Endodermal cell (in vitro differentiated cells): ENCODE results near the gene PFDN1. TPM values are rescaled to one million over a fixed set of nuclear protein-coding genes. Genes with fewer than 3 reads are reported as not detected.
A peak's percentile ranks its signal among the peaks of the same experiment; 100 is the strongest.

Source experiments
- DNase-seq: peaks from one replicate; pipeline ENCODE4 v3.0.0-alpha.2; 2017
- H3K27ac ChIP-seq: 2 replicates; pipeline ENCODE4 v1.5.1; 2013; ENCODE audit warnings: mild to moderate bottlenecking, low read depth, low read length, moderate library complexity
- H3K27me3 ChIP-seq: 2 replicates; pipeline ENCODE4 v1.6.1; 2013; ENCODE audit warnings: mild to moderate bottlenecking, low read length, moderate library complexity; ENCODE audit not compliant: insufficient read depth, control insufficient read depth, poor library complexity, severe bottlenecking
- H3K36me3 ChIP-seq: 2 replicates; pipeline ENCODE4 v1.7.0; 2013; ENCODE audit warnings: mild to moderate bottlenecking, low read length, moderate library complexity; ENCODE audit not compliant: control insufficient read depth, insufficient read depth
- H3K4me1 ChIP-seq: one replicate; pipeline ENCODE4 v1.7.0; 2013; ENCODE audit warnings: low read length; ENCODE audit not compliant: control insufficient read depth, insufficient read depth
- H3K4me3 ChIP-seq: 2 replicates; pipeline ENCODE4 v1.5.1; 2013; ENCODE audit warnings: mild to moderate bottlenecking, low read length, moderate library complexity
- H3K9ac ChIP-seq: 2 replicates; pipeline ENCODE4 v1.6.1; 2013; ENCODE audit warnings: mild to moderate bottlenecking, low read length, moderate library complexity; ENCODE audit not compliant: poor library complexity, severe bottlenecking; ENCODE audit errors: extremely low read depth
- H3K9me3 ChIP-seq: 2 replicates; pipeline ENCODE4 v1.6.1; 2013; ENCODE audit warnings: mild to moderate bottlenecking, low read length, moderate library complexity; ENCODE audit not compliant: control insufficient read depth
- H3K27ac Mint-ChIP-seq: 2 replicates; pipeline ENCODE4 v1.8.0; 2020; ENCODE audit warnings: mixed read lengths
- H3K27me3 Mint-ChIP-seq: 2 replicates; pipeline ENCODE4 v1.8.0; 2021; ENCODE audit warnings: mild to moderate bottlenecking, mixed read lengths; ENCODE audit not compliant: insufficient read depth
- H3K36me3 Mint-ChIP-seq: 2 replicates; pipeline ENCODE4 v1.8.0; 2020; ENCODE audit warnings: low read depth, mixed read lengths
- H3K4me1 Mint-ChIP-seq: 2 replicates; pipeline ENCODE4 v1.8.0; 2020; ENCODE audit warnings: mixed read lengths
- H3K4me3 Mint-ChIP-seq: 2 replicates; pipeline ENCODE4 v1.8.0; 2020; ENCODE audit warnings: mild to moderate bottlenecking, moderate library complexity, mixed read lengths
- H3K9me3 Mint-ChIP-seq: 2 replicates; pipeline ENCODE4 v1.8.0; 2020; ENCODE audit warnings: mild to moderate bottlenecking, mixed read lengths
- CTCF ChIP-seq: fragments of 200-600 bp; sonication (generic); conservative IDR thresholded peaks from 2 replicates; pipeline ENCODE4 v1.5.0; 2021; ENCODE audit warnings: antibody characterized with exemption, mild to moderate bottlenecking
- WGBS, 2 experiments: methylation state at CpG; one replicate each; pipeline versions ENCODE4 v1.1.5 to v1.1.7; 2013; ENCODE audit warnings: missing lambda C conversion rate in 2 of 2, mixed read lengths in 1 of 2; ENCODE audit not compliant: insufficient coverage in 1 of 2, insufficient read length in 1 of 2; 5-methylcytosine and 5-hydroxymethylcytosine counted together
- total RNA-seq, 2 donors: library from RNA; stranded (reverse); fragmentation: NEBNext Ultra II Directional in 1 of 2; extraction: Animal tissue kit (Norgen Biotek cat#: 25700) in 1 of 2; gene quantifications; 2 replicates in 1 of 2; 3 replicates in 1 of 2; pipeline ENCODE4 v1.2.1, GENCODE V29; 2021

PFDN1 gene
- total RNA-seq, 2 donors from 2014 or later: 62.9 to 64.4 TPM

DNA sequence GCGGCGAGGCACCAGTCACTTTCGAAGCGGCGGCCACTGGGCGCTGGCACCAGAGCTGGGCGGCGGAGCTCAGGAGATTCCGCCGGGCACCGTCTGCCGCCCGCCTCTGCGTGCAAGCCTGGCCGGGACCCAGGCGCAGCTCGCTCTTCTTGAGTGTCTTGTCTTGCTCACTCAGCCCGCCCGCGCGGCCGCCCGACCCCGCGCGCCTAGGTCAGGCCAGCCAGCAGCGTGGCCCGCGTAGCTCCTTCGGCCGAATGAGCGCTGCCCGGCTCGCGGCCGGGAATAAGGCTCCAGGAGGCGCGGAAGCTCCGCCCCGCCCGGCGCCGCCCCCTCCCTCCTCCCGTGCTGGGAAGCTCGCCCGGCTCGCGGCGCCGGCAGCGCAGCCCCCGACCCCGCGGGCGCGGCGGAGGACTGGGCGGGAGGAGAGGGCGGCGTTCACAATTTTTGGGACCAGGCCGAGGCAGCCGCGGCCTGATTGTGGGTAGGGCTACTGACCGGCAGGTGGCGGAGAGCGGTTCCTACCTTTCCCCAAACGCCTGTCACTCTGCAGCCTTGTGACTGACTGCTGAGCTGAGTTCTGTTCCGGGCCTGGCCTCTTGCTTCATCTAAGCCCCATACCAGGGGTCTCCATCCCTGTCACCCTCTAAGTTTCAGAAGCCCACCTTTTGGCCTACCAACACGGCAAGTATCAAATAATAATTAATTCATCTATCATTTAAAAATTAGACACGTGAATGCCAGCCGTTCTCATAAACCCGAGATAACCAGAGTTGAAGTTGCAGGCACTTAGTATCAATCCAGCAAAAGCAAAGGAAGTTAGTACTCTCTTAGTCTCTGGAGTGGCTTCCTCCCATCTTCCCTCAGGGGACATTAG, 43.7 kb upstream of the PFDN1 start, which contains the start of gene HBEGF:
Gene HBEGF (minus strand): TSS at position 256 of the 874 bp plus-strand sequence. CDS start 275 bp downstream, outside the sequence.
- Histone ChIP-seq H3K4me1 (no peaks in the 10 kb centered on the region), H3K9me3 (no peaks in the 10 kb centered on the region), H3K9ac (peak within 1 kb of the TSS; percentile 46), H3K36me3 (peaks cover 3% of the 10 kb centered on the region), H3K27ac (no peak within 1 kb of the TSS), H3K27me3 (peaks cover 20% of the 10 kb centered on the region), H3K4me3 (peak within 1 kb of the TSS; percentile 77)
- peak within 1 kb of the TSS; percentile 77 for H3K27ac Mint-ChIP-seq
- 3 to 8% methylated on average over 23 to 72 of the region's 72 CpGs for WGBS, 2 experiments
- peak; percentile 97 for DNase-seq
- peak; percentile 81 for TF ChIP-seq CTCF
- H3K4me1 Mint-ChIP-seq: peaks cover 11% of the 10 kb centered on the region
- H3K4me3 Mint-ChIP-seq: peak within 1 kb of the TSS; percentile 69
- no peaks in the 10 kb centered on the region for H3K9me3 Mint-ChIP-seq
- H3K27me3 Mint-ChIP-seq: peaks cover 18% of the 10 kb centered on the region
- H3K36me3 Mint-ChIP-seq: no peaks in the 10 kb centered on the region

GRCh38 chr5:140345919-140346347, 43.0 kb upstream of the PFDN1 start:
- WGBS, 2 experiments: 0 to 6% methylated on average over 5 to 35 of the region's 35 CpGs
- H3K4me1 Mint-ChIP-seq: peaks cover 11% of the 10 kb centered on the region
- H3K27ac ChIP-seq: no peak overlapping the region

More at GRCh38 chr5:140345919-140346347, 43.0 kb upstream of the PFDN1 start:
- DNase-seq: peak; percentile 90
- peaks cover 20% of the 10 kb centered on the region for H3K27me3 ChIP-seq
- Mint-ChIP-seq H3K27me3 (peaks cover 17% of the 10 kb centered on the region), H3K27ac (peak overlapping the region; percentile 77), H3K4me3 (peak overlapping the region; percentile 69), H3K9me3 (no peaks in the 10 kb centered on the region), H3K36me3 (no peaks in the 10 kb centered on the region)
- no peaks in the 10 kb centered on the region for H3K9me3 ChIP-seq
- H3K36me3 ChIP-seq: peaks cover 3% of the 10 kb centered on the region
- no peaks in the 10 kb centered on the region for H3K4me1 ChIP-seq
- H3K4me3 ChIP-seq: peak overlapping the region; percentile 77
- TF ChIP-seq CTCF: peak; percentile 56
- H3K9ac ChIP-seq: peak overlapping the region; percentile 46
